Right atrium auricular region (tissue), 2 donors: Measurements from ENCODE around the gene PTRHD1. TPM values are rescaled to one million over a fixed set of nuclear protein-coding genes. Genes with fewer than 3 reads are reported as not detected.

Source experiments
- DNase-seq: peaks from one replicate; pipeline ENCODE4 v3.0.0-alpha.2; 2019; ENCODE audit warnings: low spot score
- H3K27ac ChIP-seq, 2 donors: fragments of 200-600 bp; sonication (generic); 1 replicate in 1 of 2; 2 replicates in 1 of 2; pipeline ENCODE4 v1.5.1; 2016 to 2019
- H3K27me3 ChIP-seq, 2 donors: fragments of 200-600 bp; sonication (generic); one replicate each; pipeline versions ENCODE4 v1.5.1 to v1.6.0; 2017 to 2019
- H3K36me3 ChIP-seq: fragments of 200-600 bp; sonication (generic); one replicate; pipeline ENCODE4 v1.5.1; 2016
- H3K4me1 ChIP-seq, 2 donors: fragments of 200-600 bp; sonication (generic); one replicate each; pipeline versions ENCODE4 v1.5.1 to v1.6.0; 2017 to 2019
- H3K4me3 ChIP-seq, 2 donors: fragments of 200-600 bp; sonication (generic); 1 replicate in 1 of 2; 2 replicates in 1 of 2; pipeline ENCODE4 v1.5.1; 2017 to 2019; ENCODE audit warnings: mild to moderate bottlenecking in 1 of 2, moderate library complexity in 1 of 2
- H3K9me3 ChIP-seq, 2 donors: fragments of 200-600 bp; sonication (generic); one replicate each; pipeline ENCODE4 v1.5.1; 2019
- total RNA-seq, 2 donors: library from RNA; depleted of rRNA; stranded (reverse); fragments of >200 nt; gene quantifications; one replicate each; pipeline ENCODE4 v1.1.0, GENCODE V29; 2016
- TF ChIP-seq, protein P1 (sequence below), 2 donors: fragments of 200-600 bp; sonication (generic); IDR thresholded peaks; one replicate each; pipeline ENCODE4 v1.5.1; 2019; ENCODE audit warnings: antibody characterized with exemption in 2 of 2

PTRHD1 gene
- total RNA-seq, 2 donors from 2014 or later = 12.8 to 17.7 TPM

DNA sequence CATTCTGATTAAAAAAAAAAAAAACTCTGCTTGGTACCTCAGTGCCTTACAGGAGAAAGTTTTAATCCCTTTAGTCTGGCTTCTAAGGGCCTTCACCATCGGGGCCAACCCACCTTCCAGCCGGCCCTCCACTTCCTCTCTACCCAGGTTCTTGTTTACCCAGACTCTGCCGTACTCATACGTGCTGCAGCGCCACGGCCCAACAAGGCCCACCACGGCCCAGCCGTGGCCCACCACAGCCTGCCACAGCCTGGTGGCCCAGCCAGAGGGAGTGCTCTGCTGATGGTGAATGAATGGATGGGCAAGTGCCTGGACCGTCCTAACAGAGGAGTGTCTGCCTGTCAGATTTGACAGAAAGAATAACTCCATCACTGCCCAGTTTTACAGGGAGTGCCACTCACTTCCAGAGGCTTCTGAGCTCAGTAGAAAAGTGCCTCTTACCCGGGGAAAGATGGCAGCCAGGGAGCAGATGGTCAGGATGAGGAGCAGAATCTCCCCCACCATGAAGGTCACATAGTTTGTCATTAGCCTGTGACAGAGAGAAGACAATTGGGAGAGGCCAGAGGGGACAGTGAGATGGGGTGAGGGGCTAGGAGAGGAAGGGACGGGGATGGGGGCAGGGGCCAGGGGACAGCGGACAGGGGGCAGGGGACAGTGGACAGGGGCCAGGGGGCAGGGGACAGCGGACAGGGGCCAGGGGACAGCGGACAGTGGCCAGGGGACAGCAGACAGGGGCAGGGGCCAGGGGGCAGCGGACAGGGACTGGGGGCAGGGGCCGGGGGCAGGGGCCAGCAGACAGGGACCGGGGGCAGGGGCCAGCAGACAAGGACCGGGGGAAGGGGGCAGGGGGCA lies 38.3 kb upstream of the PTRHD1 start:
- no peak overlapping the region for H3K27ac ChIP-seq
- no peak overlapping the region for H3K4me3 ChIP-seq
- no peaks in the 10 kb centered on the region for H3K27me3 ChIP-seq
- TF ChIP-seq, protein P1, sequence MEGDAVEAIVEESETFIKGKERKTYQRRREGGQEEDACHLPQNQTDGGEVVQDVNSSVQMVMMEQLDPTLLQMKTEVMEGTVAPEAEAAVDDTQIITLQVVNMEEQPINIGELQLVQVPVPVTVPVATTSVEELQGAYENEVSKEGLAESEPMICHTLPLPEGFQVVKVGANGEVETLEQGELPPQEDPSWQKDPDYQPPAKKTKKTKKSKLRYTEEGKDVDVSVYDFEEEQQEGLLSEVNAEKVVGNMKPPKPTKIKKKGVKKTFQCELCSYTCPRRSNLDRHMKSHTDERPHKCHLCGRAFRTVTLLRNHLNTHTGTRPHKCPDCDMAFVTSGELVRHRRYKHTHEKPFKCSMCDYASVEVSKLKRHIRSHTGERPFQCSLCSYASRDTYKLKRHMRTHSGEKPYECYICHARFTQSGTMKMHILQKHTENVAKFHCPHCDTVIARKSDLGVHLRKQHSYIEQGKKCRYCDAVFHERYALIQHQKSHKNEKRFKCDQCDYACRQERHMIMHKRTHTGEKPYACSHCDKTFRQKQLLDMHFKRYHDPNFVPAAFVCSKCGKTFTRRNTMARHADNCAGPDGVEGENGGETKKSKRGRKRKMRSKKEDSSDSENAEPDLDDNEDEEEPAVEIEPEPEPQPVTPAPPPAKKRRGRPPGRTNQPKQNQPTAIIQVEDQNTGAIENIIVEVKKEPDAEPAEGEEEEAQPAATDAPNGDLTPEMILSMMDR (IDR thresholded peaks at IDR 0.05) = no peak
- peaks cover 0 to 11% of the 10 kb centered on the region in 2 donors for H3K4me1 ChIP-seq
- H3K36me3 ChIP-seq = peaks cover 5% of the 10 kb centered on the region
- no peak for DNase-seq
- no peaks in the 10 kb centered on the region for H3K9me3 ChIP-seq

GRCh38 chr2:24830786-24831185 lies 37.6 kb upstream of the PTRHD1 start:
- H3K27me3 ChIP-seq = no peaks in the 10 kb centered on the region
- TF ChIP-seq, protein P1 (IDR thresholded peaks at IDR 0.05) = no peak
- H3K36me3 ChIP-seq = peaks cover 5% of the 10 kb centered on the region
- H3K27ac ChIP-seq = no peak overlapping the region
- no peak overlapping the region for H3K4me3 ChIP-seq
- H3K9me3 ChIP-seq = no peaks in the 10 kb centered on the region
- DNase-seq = no peak
- peaks cover 0 to 11% of the 10 kb centered on the region in 2 donors for H3K4me1 ChIP-seq

DNA sequence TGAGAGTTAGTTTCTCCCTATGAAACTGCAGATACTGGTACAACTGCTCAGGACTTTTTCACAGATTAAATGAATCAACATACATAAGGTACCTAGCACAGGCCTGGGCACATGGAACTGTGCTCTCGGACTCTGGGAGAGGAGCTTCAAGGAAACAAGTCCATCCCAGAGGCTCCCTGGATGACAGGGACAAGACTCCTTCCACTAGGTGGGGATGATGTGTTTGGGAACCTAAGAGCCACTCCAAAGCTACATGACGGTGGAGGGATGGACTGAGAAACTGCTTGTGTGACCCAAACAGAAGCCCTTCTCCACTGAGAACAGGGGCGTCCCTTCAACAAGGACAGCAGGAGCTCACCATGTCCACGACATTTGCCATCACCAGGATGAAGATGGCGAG lies 37.2 kb upstream of the PTRHD1 start:
- Histone ChIP-seq H3K9me3 (no peaks in the 10 kb centered on the region), H3K27ac (no peak overlapping the region), H3K4me1 (peaks cover 0 to 11% of the 10 kb centered on the region in 2 donors), H3K36me3 (peaks cover 5% of the 10 kb centered on the region), H3K4me3 (no peak overlapping the region), H3K27me3 (no peaks in the 10 kb centered on the region)
- DNase-seq = no peak
- TF ChIP-seq, protein P1 (IDR thresholded peaks at IDR 0.05) = peak in 1 of 2 donors; percentile 14

DNA sequence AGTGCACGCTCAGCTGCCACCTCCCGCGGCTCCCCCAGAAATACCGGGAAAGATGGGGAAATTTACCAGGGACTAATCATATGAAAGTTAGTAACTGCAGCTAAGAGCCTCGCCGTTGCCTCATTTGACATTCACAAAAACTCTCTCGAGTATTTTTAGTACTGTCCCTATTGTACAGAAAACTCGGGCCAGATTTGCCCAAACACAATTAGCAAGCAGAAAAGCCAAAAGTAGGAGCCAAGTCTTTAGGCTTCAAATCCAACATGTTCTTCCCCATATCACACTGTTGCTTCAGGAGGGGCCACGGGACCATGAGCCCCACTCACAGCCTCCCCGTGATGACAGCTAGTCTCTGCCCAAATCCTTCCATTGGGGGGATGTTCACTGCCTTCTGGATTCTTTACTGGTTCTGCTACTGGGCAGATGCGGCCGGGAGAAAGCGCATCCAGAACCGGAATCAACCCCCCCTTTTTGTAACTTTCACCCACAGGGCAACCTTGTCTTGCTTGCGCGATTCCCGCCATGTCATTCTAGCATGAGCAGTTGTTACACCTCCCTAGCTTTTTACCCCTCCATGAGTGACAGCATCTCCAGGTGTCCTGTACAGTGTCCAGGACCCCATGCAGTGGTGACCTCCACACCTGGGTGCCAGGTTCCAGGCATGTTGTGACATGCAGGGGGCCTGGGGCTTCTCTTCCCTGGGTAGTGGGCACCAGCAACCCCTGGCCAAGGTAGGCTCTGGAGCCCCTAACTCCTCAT lies 35.2 kb upstream of the PTRHD1 start:
- H3K9me3 ChIP-seq = no peaks in the 10 kb centered on the region
- H3K27me3 ChIP-seq = no peaks in the 10 kb centered on the region
- no peaks in the 10 kb centered on the region for H3K36me3 ChIP-seq
- H3K4me1 ChIP-seq = peaks cover 0 to 11% of the 10 kb centered on the region in 2 donors
- DNase-seq = no peak
- H3K27ac ChIP-seq = no peak overlapping the region
- TF ChIP-seq, protein P1 (IDR thresholded peaks at IDR 0.05) = no peak
- no peak overlapping the region for H3K4me3 ChIP-seq

GRCh38 chr2:24827321-24828237 lies 34.4 kb upstream of the PTRHD1 start:
- Histone ChIP-seq H3K4me1 (peaks cover 0 to 11% of the 10 kb centered on the region in 2 donors), H3K9me3 (no peaks in the 10 kb centered on the region), H3K27ac (no peak overlapping the region), H3K4me3 (no peak overlapping the region), H3K36me3 (peaks cover 4% of the 10 kb centered on the region), H3K27me3 (no peaks in the 10 kb centered on the region)
- TF ChIP-seq, protein P1 (IDR thresholded peaks at IDR 0.05) = peak; percentile 72 to 91
- peak; percentile 87 for DNase-seq
